Measurements from ENCODE around the gene PAK4. TPM values are rescaled to one million over a fixed set of nuclear protein-coding genes. Genes with fewer than 3 reads are reported as not detected.
"Not testable (repeated sequence)": the region's sequence is repeated elsewhere in the genome, so short reads cannot be mapped to it uniquely, and the experiment has no call there.

The PAK4 gene
- total RNA-seq, 1 experiment from 2014 or later: 12.8 TPM

GRCh38 chr19:39098365-39099269, 27.0 kb upstream of the PAK4 start:
- in situ Hi-C loops (cut with HindIII; ENCODE audit: low sequenced_read_pairs): no loop called here
- DNase-seq (ENCODE audit: low spot score): no peak

- no peak for DNase-seq (ENCODE audit: low spot score)
- in situ Hi-C loops (cut with HindIII; ENCODE audit: low sequenced_read_pairs): no loop called here
Observed at GRCh38 chr19:39099341-39099740, 26.2 kb upstream of the PAK4 start.

- DNase-seq (ENCODE audit: low spot score): no peak
- in situ Hi-C loops (cut with HindIII; ENCODE audit: low sequenced_read_pairs): no loop called here
Observed at GRCh38 chr19:39100500-39101166, 25.0 kb upstream of the PAK4 start.

GRCh38 chr19:39103151-39103550, 22.4 kb upstream of the PAK4 start:
- peak; percentile 67 for DNase-seq (ENCODE audit: low spot score)
- in situ Hi-C loops (cut with HindIII; ENCODE audit: low sequenced_read_pairs): no loop called here

- in situ Hi-C loops (cut with HindIII; ENCODE audit: low sequenced_read_pairs): no loop called here
Observed at GRCh38 chr19:39104186-39104596, 21.4 kb upstream of the PAK4 start.

GRCh38 chr19:39106194-39106593, 19.4 kb upstream of the PAK4 start:
- DNase-seq (ENCODE audit: low spot score): peak; percentile 87
- in situ Hi-C loops (cut with HindIII; ENCODE audit: low sequenced_read_pairs): no loop called here

More at GRCh38 chr19:39104186-39104596, 21.4 kb upstream of the PAK4 start:
- DNase-seq (ENCODE audit: low spot score): peak; percentile 96

- DNase-seq (ENCODE audit: low spot score): no peak
- in situ Hi-C loops (cut with HindIII; ENCODE audit: low sequenced_read_pairs): no loop called here
Observed at GRCh38 chr19:39109641-39110040, 15.9 kb upstream of the PAK4 start.

- in situ Hi-C loops (cut with HindIII; ENCODE audit: low sequenced_read_pairs): no loop called here
- peak; percentile 82 for DNase-seq (ENCODE audit: low spot score)
Observed at GRCh38 chr19:39110263-39110967, 15.2 kb upstream of the PAK4 start.

- peak; percentile 24 for DNase-seq (ENCODE audit: low spot score)
- in situ Hi-C loops (cut with HindIII; ENCODE audit: low sequenced_read_pairs): no loop called here
Observed at GRCh38 chr19:39111593-39112199, 13.9 kb upstream of the PAK4 start.

GRCh38 chr19:39112338-39112890, 13.2 kb upstream of the PAK4 start:
- peak; percentile 39 for DNase-seq (ENCODE audit: low spot score)
- in situ Hi-C loops (cut with HindIII; ENCODE audit: low sequenced_read_pairs): no loop called here

- in situ Hi-C loops (cut with HindIII; ENCODE audit: low sequenced_read_pairs): no loop called here
- DNase-seq (ENCODE audit: low spot score): no peak
Observed at GRCh38 chr19:39113199-39113598, 12.4 kb upstream of the PAK4 start.

- DNase-seq (ENCODE audit: low spot score): no peak
- in situ Hi-C loops (cut with HindIII; ENCODE audit: low sequenced_read_pairs): no loop called here
Observed at GRCh38 chr19:39115105-39115847, 10.3 kb upstream of the PAK4 start.

GRCh38 chr19:39117023-39117422, 8.6 kb upstream of the PAK4 start:
- DNase-seq (ENCODE audit: low spot score); in situ Hi-C loops (cut with HindIII; ENCODE audit: low sequenced_read_pairs): not testable (repeated sequence)

- in situ Hi-C loops (cut with HindIII; ENCODE audit: low sequenced_read_pairs): no loop called here
- no peak for DNase-seq (ENCODE audit: low spot score)
Observed at GRCh38 chr19:39119830-39120229, 5.8 kb upstream of the PAK4 start.

GRCh38 chr19:39122934-39123731, 2.5 kb upstream of the PAK4 start:
- in situ Hi-C loops (cut with HindIII; ENCODE audit: low sequenced_read_pairs): no loop called here
- no peak for DNase-seq (ENCODE audit: low spot score)

GRCh38 chr19:39124136-39124764, 1.3 kb upstream of the PAK4 start:
- DNase-seq (ENCODE audit: low spot score): no peak
- in situ Hi-C loops (cut with HindIII; ENCODE audit: low sequenced_read_pairs): no loop called here

- DNase-seq (ENCODE audit: low spot score): no peak
- in situ Hi-C loops (cut with HindIII; ENCODE audit: low sequenced_read_pairs): no loop called here
Observed at GRCh38 chr19:39125199-39125553, 410 bp upstream of the PAK4 start.

Data from G401 (cell line).